Stimulated activated CD8-positive, alpha-beta memory T cell treated with anti-CD3 and anti-CD28 coated beads, Interleukin-12 subunit alpha, Interleukin-12 subunit beta, amount 100 ng/mL, for 24 hours (primary cell): ENCODE measurements around the gene ME2.
"Not testable (repeated sequence)": the region's sequence is repeated elsewhere in the genome, so short reads cannot be mapped to it uniquely, and the experiment has no call there.

Experiments used
- DNase-seq: peaks from one replicate; pipeline ENCODE4 v3.0.0-alpha.2; 2020; ENCODE audit errors: extremely low read depth

The ME2 gene

DNA sequence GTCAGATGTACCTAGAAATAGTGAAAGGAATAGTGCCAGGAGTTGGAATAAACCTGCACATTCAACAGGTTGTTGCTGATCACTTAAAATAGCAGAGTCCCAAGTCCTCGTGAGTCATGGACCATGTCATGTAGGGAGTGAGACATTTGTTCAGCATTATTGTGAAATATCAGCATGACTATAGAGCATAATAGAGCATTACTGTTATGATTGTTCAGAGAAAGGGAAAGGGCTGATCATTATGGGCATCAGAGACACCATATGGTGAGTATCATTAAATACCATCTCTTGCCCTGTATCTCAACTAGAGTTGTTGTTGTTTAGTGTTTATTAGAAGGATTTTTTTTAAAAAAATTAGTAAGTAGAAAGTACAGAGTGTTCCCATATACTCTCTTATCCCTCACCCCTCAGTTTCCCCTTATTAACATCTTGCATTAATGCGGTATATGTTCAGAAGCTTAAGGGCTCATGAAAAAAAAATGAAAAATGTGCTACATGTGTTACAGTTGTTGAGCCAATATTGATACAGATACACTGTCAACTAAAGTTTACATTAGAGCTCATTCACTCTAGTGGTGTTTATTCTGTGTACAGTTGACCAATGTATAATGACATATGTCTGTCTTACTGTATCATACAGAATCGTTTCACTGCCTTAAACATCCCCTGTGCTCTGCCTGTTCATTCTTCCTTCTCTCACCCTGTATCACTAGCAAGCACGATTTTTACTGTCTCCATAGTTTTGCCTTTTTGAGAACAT, 94.6 kb downstream of the ME2 start:
- DNase-seq: no peak

- no peak for DNase-seq
Observed at GRCh38 chr18:50977037-50977760, 98.3 kb downstream of the ME2 start.

GRCh38 chr18:50981381-50981780, 102.5 kb downstream of the ME2 start:
- no peak for DNase-seq

DNA sequence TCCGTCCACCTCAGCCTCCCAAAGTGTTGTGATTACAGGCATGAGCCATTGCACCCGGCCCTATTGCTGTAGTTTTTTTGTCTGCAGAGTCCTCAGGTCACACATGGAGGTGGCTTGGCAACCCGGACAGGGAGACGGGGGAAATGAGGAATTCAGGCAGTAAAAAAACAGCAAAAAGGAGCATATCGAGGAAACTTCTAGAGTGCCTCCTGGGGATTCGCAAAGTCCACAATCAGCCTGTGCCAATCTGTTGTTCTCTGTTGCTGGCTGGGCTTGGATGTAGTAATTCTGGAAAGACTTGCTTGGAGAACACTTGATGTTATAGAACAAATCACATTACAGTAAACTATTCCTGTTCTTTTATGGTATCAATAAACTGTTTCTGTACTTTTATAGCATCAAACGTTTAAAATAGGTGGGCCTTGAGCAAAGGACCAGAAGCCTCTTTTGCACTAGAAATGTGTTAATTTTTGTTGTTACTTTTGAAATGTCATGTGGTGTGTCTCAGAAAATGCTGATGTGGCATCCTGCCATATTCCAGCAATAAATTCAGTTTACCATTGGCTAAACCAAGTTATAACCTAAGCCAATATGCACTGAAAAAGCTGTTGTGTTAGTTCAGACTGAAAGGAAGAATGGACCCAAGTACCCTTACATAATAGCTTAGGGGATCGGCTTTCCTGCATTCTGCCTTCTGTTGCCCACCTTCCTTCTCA, 103.3 kb downstream of the ME2 start:
- DNase-seq: no peak

DNA sequence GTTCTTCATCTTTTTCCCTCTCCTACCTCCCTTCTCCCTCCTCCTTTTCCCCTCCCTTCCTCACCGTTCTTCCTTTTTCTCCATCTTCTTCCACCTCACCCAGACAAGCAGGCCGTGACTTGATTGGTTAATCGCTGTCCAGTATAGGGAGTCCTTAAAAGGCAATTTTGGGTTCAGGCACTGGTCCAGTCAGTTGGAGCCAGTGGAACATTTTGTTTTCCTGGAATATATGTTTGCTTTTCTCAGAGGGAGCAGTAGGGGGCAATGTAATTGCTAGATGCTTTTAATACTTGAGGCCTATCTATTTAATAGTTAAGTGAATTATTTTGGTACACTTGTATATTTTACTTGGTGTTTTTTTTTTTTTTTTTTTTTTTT, 103.9 kb downstream of the ME2 start:
- no peak for DNase-seq

DNA sequence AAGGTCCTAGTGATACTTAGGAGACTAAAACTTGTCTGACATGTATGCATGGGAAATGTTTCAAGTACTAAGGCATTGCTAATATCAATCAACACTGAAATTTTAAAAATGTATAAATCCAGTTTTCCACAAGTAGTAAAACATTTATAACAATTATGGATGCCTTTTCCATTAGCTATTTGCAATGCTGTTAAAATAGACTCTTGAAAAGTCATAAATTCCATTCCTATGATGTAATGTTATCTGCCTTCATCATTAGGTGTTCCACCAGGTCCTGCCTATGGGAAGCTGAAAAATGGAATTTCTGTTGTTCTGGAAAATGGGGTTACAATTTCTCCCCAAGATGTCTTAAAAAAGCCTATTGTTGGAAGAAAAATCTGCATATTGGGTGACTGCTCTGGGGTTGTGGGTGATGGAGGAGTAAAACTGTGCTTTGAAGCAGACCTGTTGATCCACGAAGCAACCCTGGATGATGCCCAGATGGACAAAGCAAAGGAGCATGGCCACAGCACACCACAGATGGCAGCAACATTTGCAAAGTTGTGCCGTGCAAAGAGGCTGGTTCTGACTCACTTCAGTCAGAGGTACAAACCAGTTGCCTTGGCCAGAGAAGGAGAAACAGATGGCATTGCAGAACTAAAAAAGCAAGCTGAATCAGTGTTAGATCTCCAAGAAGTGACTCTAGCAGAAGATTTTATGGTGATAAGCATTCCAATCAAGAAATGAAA, 107.6 kb downstream of the ME2 start:
- DNase-seq: no peak

GRCh38 chr18:50987261-50987660, 108.3 kb downstream of the ME2 start:
- DNase-seq: no peak

GRCh38 chr18:50989711-50990110, 110.8 kb downstream of the ME2 start:
- no peak for DNase-seq

- no peak for DNase-seq
Observed at GRCh38 chr18:50992351-50992762, 113.4 kb downstream of the ME2 start.

DNA sequence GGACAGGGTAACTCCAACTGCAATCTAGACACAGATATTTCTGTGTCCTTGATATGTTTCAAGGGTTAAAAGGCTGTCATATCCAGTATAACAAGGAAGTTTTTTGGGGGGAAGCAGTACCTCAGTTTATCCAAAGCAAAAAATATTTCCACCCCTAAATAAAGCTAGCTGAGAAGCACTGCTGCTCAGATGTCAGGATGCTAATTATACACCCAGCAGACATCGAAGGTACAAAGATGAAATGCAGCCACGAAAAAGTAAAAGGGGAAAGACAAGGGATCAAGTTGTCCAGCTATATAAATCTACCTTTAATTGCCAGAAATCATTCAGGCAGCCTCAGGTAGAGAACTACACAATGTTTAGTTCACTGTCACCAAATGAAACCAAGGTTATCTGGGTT, 115.1 kb downstream of the ME2 start:
- no peak for DNase-seq

DNA sequence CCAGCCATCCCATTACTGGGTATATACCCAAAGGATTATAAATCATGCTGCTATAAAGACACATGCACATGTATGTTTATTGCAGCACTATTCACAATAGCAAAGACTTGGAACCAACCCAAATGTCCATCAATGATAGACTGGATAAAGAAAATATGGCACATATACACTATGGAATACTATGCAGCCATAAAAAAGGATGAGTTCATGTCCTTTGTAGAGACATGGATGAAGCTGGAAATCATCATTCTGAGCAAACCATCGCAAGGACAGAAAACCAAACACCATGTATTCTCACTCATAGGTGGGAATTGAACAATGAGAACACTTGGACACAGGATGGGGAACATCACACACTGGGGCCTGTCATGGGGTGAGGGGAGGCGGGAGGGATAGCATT, 124.3 kb downstream of the ME2 start:
- DNase-seq: not testable (repeated sequence)
